OCI-LY1 (cell line): Measurements from ENCODE around the gene LMF1.

Experiments used
- H2AFZ ChIP-seq: fragments of 200-600 bp; sonication (generic), shearing (Covaris generic); 2 replicates; pipeline ENCODE4 v1.6.0; 2014; ENCODE audit warnings: antibody characterized with exemption, mild to moderate bottlenecking, low read length
- H3F3A ChIP-seq: fragments of 200-600 bp; sonication (generic), shearing (Covaris generic); 2 replicates; pipeline ENCODE4 v1.6.0; 2014; ENCODE audit warnings: mild to moderate bottlenecking, antibody characterized with exemption, low read length, moderate library complexity; ENCODE audit not compliant: insufficient read depth
- H3K27ac ChIP-seq: fragments of 200-600 bp; sonication (generic); 2 replicates; pipeline ENCODE4 v1.5.1; 2014; ENCODE audit warnings: low read length, mixed run types, mild to moderate bottlenecking, low read depth; ENCODE audit not compliant: poor library complexity, severe bottlenecking
- H3K27me3 ChIP-seq: fragments of 200-600 bp; sonication (generic); 2 replicates; pipeline ENCODE4 v1.6.0; 2014; ENCODE audit warnings: antibody characterized with exemption, mild to moderate bottlenecking, low read length, moderate library complexity; ENCODE audit not compliant: insufficient read depth
- H3K36me3 ChIP-seq: fragments of 200-600 bp; sonication (generic); 2 replicates; pipeline ENCODE4 v1.6.1; 2014; ENCODE audit warnings: mild to moderate bottlenecking, antibody characterized with exemption, low read length, moderate library complexity, mixed read lengths; ENCODE audit not compliant: insufficient read depth
- H3K4me1 ChIP-seq: fragments of 200-600 bp; sonication (generic); 2 replicates; pipeline ENCODE4 v1.5.1; 2014; ENCODE audit warnings: mild to moderate bottlenecking, low read length, moderate library complexity; ENCODE audit not compliant: insufficient read depth, severe bottlenecking
- H3K4me2 ChIP-seq: fragments of 200-600 bp; sonication (generic), shearing (Covaris generic); 2 replicates; pipeline ENCODE4 v1.6.1; 2014; ENCODE audit warnings: low read length
- H3K4me3 ChIP-seq: fragments of 200-600 bp; sonication (generic); 2 replicates; pipeline ENCODE4 v1.5.1; 2014; ENCODE audit warnings: low read length, low read depth, mild to moderate bottlenecking, mixed read lengths; ENCODE audit not compliant: poor library complexity, severe bottlenecking
- H3K79me2 ChIP-seq: fragments of 200-600 bp; shearing (Covaris generic); 2 replicates; pipeline ENCODE4 v1.6.1; 2016; ENCODE audit warnings: mixed run types, low read length, mixed read lengths; ENCODE audit not compliant: insufficient read depth
- H3K9ac ChIP-seq: fragments of 200-600 bp; sonication (generic), shearing (Covaris generic); 2 replicates; pipeline ENCODE4 v1.6.1; 2014; ENCODE audit warnings: mild to moderate bottlenecking, low read length, mixed read lengths
- H3K9me2 ChIP-seq: fragments of 200-600 bp; sonication (generic), shearing (Covaris generic); 2 replicates; pipeline ENCODE4 v1.6.1; 2014; ENCODE audit warnings: low read depth, mild to moderate bottlenecking, low read length, mixed read lengths
- H3K9me3 ChIP-seq: fragments of 200-600 bp; shearing (Covaris generic); 2 replicates; pipeline ENCODE4 v1.6.1; 2014; ENCODE audit warnings: low read length, mixed read lengths
- H4K20me1 ChIP-seq: fragments of 200-600 bp; sonication (generic), shearing (Covaris generic); 2 replicates; pipeline ENCODE4 v1.6.0; 2016; ENCODE audit warnings: mild to moderate bottlenecking, low read length; ENCODE audit not compliant: insufficient read depth
- EZH2 ChIP-seq: fragments of 200-600 bp; sonication (generic), shearing (Covaris generic); IDR thresholded peaks from 2 replicates; pipeline ENCODE4 v1.8.0; 2017; ENCODE audit warnings: borderline replicate concordance, mixed run types, mild to moderate bottlenecking, antibody characterized with exemption, low read length, moderate library complexity, mixed read lengths
- TF ChIP-seq, protein P1 (sequence below): fragments of 200-600 bp; sonication (generic), shearing (Covaris generic); IDR thresholded peaks from 2 replicates; pipeline ENCODE4 v1.5.1; 2017; ENCODE audit warnings: mild to moderate bottlenecking, antibody characterized with exemption, low read length, moderate library complexity, mixed read lengths

The LMF1 gene

GRCh38 chr16:882256-882655 lies 88.5 kb downstream of the LMF1 start:
- TF ChIP-seq, protein P1, sequence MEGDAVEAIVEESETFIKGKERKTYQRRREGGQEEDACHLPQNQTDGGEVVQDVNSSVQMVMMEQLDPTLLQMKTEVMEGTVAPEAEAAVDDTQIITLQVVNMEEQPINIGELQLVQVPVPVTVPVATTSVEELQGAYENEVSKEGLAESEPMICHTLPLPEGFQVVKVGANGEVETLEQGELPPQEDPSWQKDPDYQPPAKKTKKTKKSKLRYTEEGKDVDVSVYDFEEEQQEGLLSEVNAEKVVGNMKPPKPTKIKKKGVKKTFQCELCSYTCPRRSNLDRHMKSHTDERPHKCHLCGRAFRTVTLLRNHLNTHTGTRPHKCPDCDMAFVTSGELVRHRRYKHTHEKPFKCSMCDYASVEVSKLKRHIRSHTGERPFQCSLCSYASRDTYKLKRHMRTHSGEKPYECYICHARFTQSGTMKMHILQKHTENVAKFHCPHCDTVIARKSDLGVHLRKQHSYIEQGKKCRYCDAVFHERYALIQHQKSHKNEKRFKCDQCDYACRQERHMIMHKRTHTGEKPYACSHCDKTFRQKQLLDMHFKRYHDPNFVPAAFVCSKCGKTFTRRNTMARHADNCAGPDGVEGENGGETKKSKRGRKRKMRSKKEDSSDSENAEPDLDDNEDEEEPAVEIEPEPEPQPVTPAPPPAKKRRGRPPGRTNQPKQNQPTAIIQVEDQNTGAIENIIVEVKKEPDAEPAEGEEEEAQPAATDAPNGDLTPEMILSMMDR: no peak
- TF ChIP-seq EZH2: no peak
- Histone ChIP-seq H3K27ac (no peak overlapping the region), H3K27me3 (0 out of 2 replicates have a peak, but pooled peaks cover 3% of the 10 kb centered on the region)

DNA sequence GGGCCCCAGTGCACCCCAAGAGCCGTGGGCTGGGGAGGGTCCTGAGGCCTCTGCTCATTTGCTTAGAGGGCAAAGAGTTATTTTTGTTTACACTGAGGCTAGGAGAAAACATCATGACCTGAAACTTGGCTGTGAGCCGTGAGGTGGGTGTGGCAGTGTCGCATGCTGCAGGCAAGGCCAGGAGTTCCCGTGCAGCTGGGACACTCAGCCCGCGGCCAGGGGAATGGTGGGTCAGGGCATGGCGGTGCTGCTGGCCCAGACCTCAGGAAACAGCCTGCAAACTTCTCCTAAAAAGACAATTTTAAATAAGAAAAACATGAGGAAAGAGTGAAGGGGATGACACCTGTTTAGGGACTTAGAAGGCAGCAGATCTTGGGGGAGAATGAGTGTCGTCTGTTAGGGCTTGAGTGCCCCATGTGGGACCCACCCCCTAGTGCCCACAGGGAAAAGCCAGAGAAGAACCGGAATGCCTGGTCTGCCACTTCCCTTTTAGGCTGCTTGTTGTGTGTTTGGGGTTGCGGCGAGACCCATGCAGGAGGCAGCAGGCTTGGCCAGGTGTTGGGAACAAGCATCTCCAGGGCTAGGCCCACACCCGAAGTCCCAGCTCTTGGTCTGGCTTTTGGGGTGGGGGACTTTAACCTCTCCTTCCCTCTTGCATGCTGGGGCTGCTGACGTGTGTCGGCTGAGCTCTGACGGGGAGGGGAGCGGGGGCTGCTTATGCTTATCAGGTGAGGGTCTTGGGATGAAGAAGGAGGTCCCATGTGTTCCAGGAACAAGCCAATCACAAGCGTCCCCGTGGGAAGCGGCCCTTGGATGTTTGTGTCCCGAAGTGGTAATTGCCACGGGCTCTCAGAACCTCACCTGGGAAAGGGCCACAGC lies 89.3 kb downstream of the LMF1 start:
- Histone ChIP-seq H3K9ac (no peak overlapping the region), H3F3A (0 out of 2 replicates have a peak, but pooled peaks cover 3% of the 10 kb centered on the region), H3K79me2 (no peaks in the 10 kb centered on the region), H2AFZ (no peak overlapping the region), H4K20me1 (no peaks in the 10 kb centered on the region), H3K4me1 (no peaks in the 10 kb centered on the region), H3K9me2 (no peaks in the 10 kb centered on the region), H3K36me3 (no peaks in the 10 kb centered on the region; the same call in 1 of the 2 replicates), H3K9me3 (peaks cover 13% of the 10 kb centered on the region), H3K27me3 (peaks cover 3% of the 10 kb centered on the region; the same call in 1 of the 2 replicates), H3K4me2 (no peak overlapping the region), H3K27ac (no peak overlapping the region), H3K4me3 (no peak overlapping the region)
- TF ChIP-seq, protein P1: no peak
- TF ChIP-seq EZH2: no peak

More at GRCh38 chr16:882256-882655, 88.5 kb downstream of the LMF1 start:
- 0 out of 2 replicates have a peak, but pooled peaks cover 3% of the 10 kb centered on the region for H3F3A ChIP-seq
- H3K79me2 ChIP-seq: no peaks in the 10 kb centered on the region
- H3K4me2 ChIP-seq: no peak overlapping the region
- peaks cover 13% of the 10 kb centered on the region for H3K9me3 ChIP-seq
- H4K20me1 ChIP-seq: no peaks in the 10 kb centered on the region
- no peaks in the 10 kb centered on the region for H3K4me1 ChIP-seq
- no peak overlapping the region for H3K4me3 ChIP-seq
- H3K9me2 ChIP-seq: no peaks in the 10 kb centered on the region
- H2AFZ ChIP-seq: no peak overlapping the region
- H3K36me3 ChIP-seq: no peaks in the 10 kb centered on the region; the same call in 1 of the 2 replicates
- H3K9ac ChIP-seq: no peak overlapping the region

DNA sequence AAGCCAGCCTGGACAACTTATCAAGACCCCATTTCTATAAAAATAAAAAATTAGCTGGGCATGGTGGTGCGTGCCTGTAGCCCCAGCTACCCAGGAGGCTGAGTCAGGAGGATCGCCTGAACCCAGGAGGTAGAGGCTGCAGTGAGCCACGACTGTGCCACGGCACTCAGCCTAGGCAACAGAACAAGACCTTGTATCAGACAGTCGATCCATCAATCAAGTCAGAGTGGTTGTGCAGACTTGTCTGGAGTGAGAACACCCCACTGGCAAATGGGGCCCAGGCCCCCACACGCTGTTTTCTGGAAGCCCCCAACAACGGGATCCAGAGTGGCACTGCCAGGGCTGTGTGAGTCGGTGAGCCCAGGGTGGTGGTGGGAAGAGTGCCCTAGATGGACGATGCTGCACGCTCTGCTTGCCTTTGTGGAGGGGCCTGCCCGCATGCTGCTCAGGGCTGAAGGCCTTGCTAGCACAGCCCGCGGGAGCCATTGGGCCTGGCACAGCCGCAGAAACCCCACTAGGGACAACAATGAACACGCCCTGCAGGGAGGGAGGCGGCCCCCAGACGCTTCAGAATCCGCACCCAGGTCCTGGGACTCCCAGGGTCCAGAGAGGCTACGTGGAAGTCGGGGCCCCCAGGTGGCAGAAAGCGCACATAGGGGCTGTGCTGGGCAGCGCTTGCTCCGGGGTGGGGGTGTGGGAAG lies 90.2 kb downstream of the LMF1 start:
- no peaks in the 10 kb centered on the region for H4K20me1 ChIP-seq
- no peak overlapping the region for H3K27ac ChIP-seq
- TF ChIP-seq, protein P1: no peak
- no peak for TF ChIP-seq EZH2
- no peak overlapping the region for H3K4me2 ChIP-seq
- peaks cover 3% of the 10 kb centered on the region; the same call in 1 of the 2 replicates for H3K27me3 ChIP-seq
- 0 out of 2 replicates have a peak, but pooled peaks cover 3% of the 10 kb centered on the region for H3F3A ChIP-seq
- H3K36me3 ChIP-seq: no peaks in the 10 kb centered on the region; the same call in 1 of the 2 replicates
- H2AFZ ChIP-seq: no peak overlapping the region
- H3K9me2 ChIP-seq: no peaks in the 10 kb centered on the region
- H3K9me3 ChIP-seq: peaks cover 12% of the 10 kb centered on the region
- H3K4me3 ChIP-seq: no peak overlapping the region
- H3K79me2 ChIP-seq: no peaks in the 10 kb centered on the region
- H3K4me1 ChIP-seq: no peaks in the 10 kb centered on the region
- no peak overlapping the region for H3K9ac ChIP-seq
